H7 (cell line): ENCODE data around the gene GPR108. TPM values are rescaled to one million over a fixed set of nuclear protein-coding genes. Genes with fewer than 3 reads are reported as not detected.

Source experiments
- DNase-seq: peaks from one replicate; pipeline ENCODE4 v3.0.0; 2012
- H3K27me3 ChIP-seq: 2 replicates; pipeline ENCODE4 v1.6.0; 2011; ENCODE audit warnings: mild to moderate bottlenecking, low read length; ENCODE audit not compliant: control insufficient read depth, insufficient read depth
- H3K36me3 ChIP-seq: replicated peaks from 2 replicates; pipeline ENCODE4 v1.5.1; 2011; ENCODE audit warnings: low read length; ENCODE audit not compliant: control insufficient read depth, insufficient read depth
- H3K4me3 ChIP-seq: 2 replicates; pipeline ENCODE4 v1.5.1; 2011; ENCODE audit warnings: low read depth, mild to moderate bottlenecking, control low read depth, low read length, moderate library complexity; ENCODE audit not compliant: insufficient read depth
- total RNA-seq: library from RNA; depleted of rRNA; stranded (reverse); fragments of >200 nt; shearing (Covaris generic); gene quantifications from 2 replicates; pipeline ENCODE4 v1.2.3, GENCODE V29; 2014; rRNA removed

Gene GPR108
- total RNA-seq, 1 experiment from 2014 or later = 61.7 TPM

GRCh38 chr19:6683971-6684370, 53.4 kb downstream of the GPR108 start:
- Histone ChIP-seq H3K36me3 (no peaks in the 10 kb centered on the region; the same call in none of the 2 replicates), H3K4me3 (no peak overlapping the region), H3K27me3 (no peaks in the 10 kb centered on the region)
- DNase-seq = no peak

GRCh38 chr19:6682607-6683128, 54.7 kb downstream of the GPR108 start:
- H3K27me3 ChIP-seq = no peaks in the 10 kb centered on the region
- DNase-seq = no peak
- peaks cover 2% of the 10 kb centered on the region for H3K36me3 ChIP-seq
- no peak overlapping the region for H3K4me3 ChIP-seq

- no peak for DNase-seq
- no peak overlapping the region for H3K4me3 ChIP-seq
- H3K36me3 ChIP-seq = peaks cover 3% of the 10 kb centered on the region
Measured at GRCh38 chr19:6680141-6680540, 57.2 kb downstream of the GPR108 start.

More at GRCh38 chr19:6680141-6680540, 57.2 kb downstream of the GPR108 start:
- no peaks in the 10 kb centered on the region for H3K27me3 ChIP-seq

Other genes with a start within 250 kb of the GPR108 start
- gene TUBB4A, start 235.3 kb downstream of the GPR108 start, total RNA-seq = 1.4 and 2.9 TPM in 2 replicates
- 1.3 and 2.6 TPM in 2 replicates for gene TNFSF9, start 206.6 kb downstream of the GPR108 start, total RNA-seq
- gene CD70, start 146.4 kb downstream of the GPR108 start, total RNA-seq = 3.6 TPM in 1 of 2 replicates, not detected in the other
- 0.14 TPM in 1 of 2 replicates, not detected in the other for gene TNFSF14, start 67.4 kb downstream of the GPR108 start, total RNA-seq
- gene C3, start 16.9 kb downstream of the GPR108 start, total RNA-seq = 13.4 and 20.2 TPM in 2 replicates
- 84.5 and 92.2 TPM in 2 replicates for gene TRIP10, start 2.1 kb upstream of the GPR108 start, total RNA-seq
- 11.7 and 12.8 TPM in 2 replicates for gene SH2D3A, start 29.9 kb upstream of the GPR108 start, total RNA-seq
- 9.5 and 13.3 TPM in 2 replicates for gene VAV1, start 35.1 kb upstream of the GPR108 start, total RNA-seq
- not detected in 2 replicates for gene ADGRE1, start 150.0 kb upstream of the GPR108 start, total RNA-seq